HepG2 (cell line): Measurements from ENCODE around the gene NELFB. TPM values are rescaled to one million over a fixed set of nuclear protein-coding genes. Genes with fewer than 3 reads are reported as not detected.

Source experiments
- ASH2L ChIP-seq: fragments of 300-600, 200-600 bp; sonication (generic); IDR thresholded peaks from 2 replicates; pipeline ENCODE4 v1.7.0; 2017; ENCODE audit warnings: low read depth, mild to moderate bottlenecking, moderate library complexity, mixed read lengths, low read length; ENCODE audit not compliant: insufficient read length
- CBX1 ChIP-seq: IDR thresholded peaks from one replicate; pipeline ENCODE4 v1.6.1; 2016; ENCODE audit warnings: antibody characterized with exemption, low read depth
- ETV5 ChIP-seq: IDR thresholded peaks from 2 replicates; pipeline ENCODE4 v1.6.1; 2018; ENCODE audit warnings: missing biosample characterization, missing genetic modification reagents, inconsistent platforms, borderline replicate concordance
- HDAC6 ChIP-seq: fragments of 200-600 bp; sonication (generic); IDR thresholded peaks from 2 replicates; pipeline ENCODE4 v1.7.0; 2017; ENCODE audit warnings: mild to moderate bottlenecking, antibody characterized with exemption, low read length, low read depth
- HOXA3 ChIP-seq: sonication (generic); formaldehyde crosslinking; IDR thresholded peaks from 2 replicates; pipeline ENCODE4 v1.5.0; 2020; ENCODE audit warnings: missing genetic modification reagents
- KAT7 ChIP-seq: IDR thresholded peaks from 2 replicates; pipeline ENCODE4 v1.6.1; 2018; ENCODE audit warnings: borderline replicate concordance, missing compliant biosample characterization
- KLF12 ChIP-seq: sonication (generic); formaldehyde crosslinking; IDR thresholded peaks from 2 replicates; pipeline ENCODE4 v1.4.0; 2020; ENCODE audit warnings: missing genetic modification reagents, borderline replicate concordance
- MED1 ChIP-seq: sonication (generic); formaldehyde crosslinking; IDR thresholded peaks from 2 replicates; pipeline ENCODE4 v1.4.0; 2020; ENCODE audit warnings: missing genetic modification reagents
- MTA1 ChIP-seq: sonication (generic); formaldehyde crosslinking; IDR thresholded peaks from 2 replicates; pipeline ENCODE4 v1.4.0; 2020; ENCODE audit warnings: missing genetic modification reagents, mild to moderate bottlenecking, borderline replicate concordance
- SIN3B ChIP-seq: fragments of 150-350 bp; IDR thresholded peaks from 2 replicates; pipeline ENCODE4 v1.6.1; 2014; ENCODE audit warnings: low read length
- SMAD9 ChIP-seq: sonication (generic); formaldehyde crosslinking; IDR thresholded peaks from 2 replicates; pipeline ENCODE4 v1.5.1; 2020; ENCODE audit warnings: mild to moderate bottlenecking, missing genetic modification reagents
- TEAD2 ChIP-seq: sonication (generic); formaldehyde crosslinking; IDR thresholded peaks from 2 replicates; pipeline ENCODE4 v1.9.0; 2021; ENCODE audit warnings: missing genetic modification reagents
- ZBTB3 ChIP-seq: sonication (generic); formaldehyde crosslinking; IDR thresholded peaks from 2 replicates; pipeline ENCODE4 v1.4.0; 2020; ENCODE audit warnings: low read depth, mild to moderate bottlenecking, moderate library complexity, missing genetic modification reagents, borderline replicate concordance
- ZFP41 ChIP-seq: sonication (generic); formaldehyde crosslinking; IDR thresholded peaks from 2 replicates; pipeline ENCODE4 v1.4.0; 2020; ENCODE audit warnings: mild to moderate bottlenecking, missing genetic modification reagents, borderline replicate concordance
- ZNF205 ChIP-seq: IDR thresholded peaks from 2 replicates; pipeline ENCODE4 v1.6.1; 2018; ENCODE audit warnings: missing biosample characterization, missing genetic modification reagents
- ZNF34 ChIP-seq: sonication (generic); formaldehyde crosslinking; IDR thresholded peaks from 2 replicates; pipeline ENCODE4 v1.4.0; 2020; ENCODE audit warnings: mild to moderate bottlenecking, missing genetic modification reagents, borderline replicate concordance
- ZNF343 ChIP-seq: sonication (generic); formaldehyde crosslinking; IDR thresholded peaks from 2 replicates; pipeline ENCODE4 v1.4.0; 2020; ENCODE audit warnings: mild to moderate bottlenecking, missing genetic modification reagents
- ZNF468 ChIP-seq: sonication (generic); formaldehyde crosslinking; IDR thresholded peaks from 2 replicates; pipeline ENCODE4 v1.8.0; 2022; ENCODE audit warnings: mild to moderate bottlenecking, moderate library complexity, missing genetic modification reagents
- ZNF552 ChIP-seq: sonication (generic); formaldehyde crosslinking; IDR thresholded peaks from 2 replicates; pipeline ENCODE4 v1.9.0; 2022; ENCODE audit warnings: missing genetic modification reagents, mild to moderate bottlenecking, borderline replicate concordance
- ZNF713 ChIP-seq: sonication (generic); formaldehyde crosslinking; IDR thresholded peaks from 2 replicates; pipeline ENCODE4 v1.4.0; 2020; ENCODE audit warnings: mild to moderate bottlenecking, missing genetic modification reagents
- ZNF768 ChIP-seq: sonication (generic); formaldehyde crosslinking; IDR thresholded peaks from 2 replicates; pipeline ENCODE4 v1.4.0; 2020; ENCODE audit warnings: missing genetic modification reagents
- ZNF775 ChIP-seq: sonication (generic); formaldehyde crosslinking; IDR thresholded peaks from 2 replicates; pipeline ENCODE4 v1.4.0; 2020; ENCODE audit warnings: missing genetic modification reagents, mild to moderate bottlenecking, moderate library complexity, borderline replicate concordance
- ZNF776 ChIP-seq: sonication (generic); formaldehyde crosslinking; IDR thresholded peaks from 2 replicates; pipeline ENCODE4 v1.4.0; 2020; ENCODE audit warnings: mild to moderate bottlenecking, missing genetic modification reagents
- ZNF790 ChIP-seq: sonication (generic); formaldehyde crosslinking; IDR thresholded peaks from 2 replicates; pipeline ENCODE4 v1.8.0; 2022; ENCODE audit warnings: missing genetic modification reagents, mild to moderate bottlenecking, borderline replicate concordance
- ZNF83 ChIP-seq: sonication (generic); formaldehyde crosslinking; IDR thresholded peaks from 2 replicates; pipeline ENCODE4 v1.4.0; 2020; ENCODE audit warnings: missing genetic modification reagents, mild to moderate bottlenecking, borderline replicate concordance
- ZSCAN20 ChIP-seq: sonication (generic); formaldehyde crosslinking; IDR thresholded peaks from 2 replicates; pipeline ENCODE4 v1.4.0; 2020; ENCODE audit warnings: missing genetic modification reagents, mild to moderate bottlenecking, borderline replicate concordance
- polyA plus RNA-seq, 8 experiments: library from polyadenylated mRNA; depleted of rRNA in 3 of 8; stranded (reverse) in 7 of 8; unstranded in 1 of 8; fragments of >200 nt; fragmentation: Illumina TruSeq in 4 of 8; extraction: Trizol in 4 of 8; gene quantifications; 2 replicates each; pipeline versions ENCODE4 v1.2.1 to v1.2.3, GENCODE V29; 2011 to 2016; ENCODE audit warnings: low read depth in 4 of 8, missing spikeins in 1 of 8, mixed read lengths in 1 of 8; ENCODE audit not compliant: insufficient read depth in 1 of 8
- total RNA-seq, 5 experiments: library from RNA; depleted of rRNA; stranded (reverse); fragments of >200 nt; fragmentation: Illumina TruSeq; extraction: Trizol; gene quantifications; 2 replicates each; pipeline ENCODE4 v1.2.3, GENCODE V29; 2016; ENCODE audit warnings: low read depth in 1 of 5
- TF ChIP-seq, protein P1 (sequence below): sonication (generic); formaldehyde crosslinking; IDR thresholded peaks from 2 replicates; pipeline ENCODE4 v1.4.0; 2020; ENCODE audit warnings: mild to moderate bottlenecking, missing genetic modification reagents
- TF ChIP-seq, protein P2 (sequence below): IDR thresholded peaks from 2 replicates; pipeline ENCODE4 v1.6.1; 2016; ENCODE audit warnings: low read depth

Gene NELFB
- total and polyA plus RNA-seq, 2 of the 13 experiments (the other 11 are each of a cell fraction or from before 2014, with no cell fraction given), result 26.5 to 45.8 TPM

DNA sequence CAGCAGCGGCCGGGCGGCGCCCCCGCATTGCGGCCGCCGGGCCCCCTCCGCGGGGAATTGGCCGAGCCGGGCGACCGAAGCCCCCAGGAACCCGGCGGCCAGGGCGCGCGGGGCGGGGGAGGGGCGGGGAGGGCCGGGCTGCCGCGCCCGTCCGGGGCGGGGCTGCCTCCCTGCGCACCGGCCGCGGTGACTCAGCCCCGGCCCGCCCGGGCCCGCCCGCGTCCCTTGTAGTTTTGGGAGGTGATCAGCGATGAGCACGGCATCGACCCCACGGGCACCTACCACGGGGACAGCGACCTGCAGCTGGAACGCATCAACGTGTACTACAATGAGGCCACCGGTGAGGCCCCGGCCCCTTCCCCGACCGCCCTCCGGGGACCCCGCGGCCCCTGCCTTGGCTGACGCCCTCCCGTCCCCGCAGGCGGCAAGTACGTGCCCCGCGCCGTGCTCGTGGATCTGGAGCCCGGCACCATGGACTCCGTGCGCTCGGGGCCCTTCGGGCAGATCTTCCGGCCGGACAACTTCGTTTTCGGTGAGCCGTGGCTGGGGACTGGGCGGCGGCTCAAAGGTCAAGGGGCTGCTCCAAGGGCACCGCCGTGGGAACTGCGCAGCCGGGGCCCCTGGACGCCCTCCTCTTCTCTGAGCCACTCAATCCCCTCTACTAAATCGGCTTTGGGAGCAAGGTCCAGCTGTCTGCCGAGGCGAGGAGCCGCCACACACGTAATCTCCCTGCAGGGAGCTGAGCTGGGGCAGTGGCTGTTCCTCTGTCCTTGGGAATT, 13.4 kb upstream of the NELFB start (continued):
- TF ChIP-seq ETV5 (CRISPR knock-in tag), result peak; percentile 21; the same call in 1 of the 2 replicates
- no peak; the same call in 1 of the 2 replicates for TF ChIP-seq ZFP41 (CRISPR knock-in tag)
- peak; percentile 48; the same call in 1 of the 2 replicates for TF ChIP-seq KAT7 (CRISPR knock-in tag)
- peak; percentile 60 for TF ChIP-seq HOXA3 (CRISPR knock-in tag)
- TF ChIP-seq, protein P1, sequence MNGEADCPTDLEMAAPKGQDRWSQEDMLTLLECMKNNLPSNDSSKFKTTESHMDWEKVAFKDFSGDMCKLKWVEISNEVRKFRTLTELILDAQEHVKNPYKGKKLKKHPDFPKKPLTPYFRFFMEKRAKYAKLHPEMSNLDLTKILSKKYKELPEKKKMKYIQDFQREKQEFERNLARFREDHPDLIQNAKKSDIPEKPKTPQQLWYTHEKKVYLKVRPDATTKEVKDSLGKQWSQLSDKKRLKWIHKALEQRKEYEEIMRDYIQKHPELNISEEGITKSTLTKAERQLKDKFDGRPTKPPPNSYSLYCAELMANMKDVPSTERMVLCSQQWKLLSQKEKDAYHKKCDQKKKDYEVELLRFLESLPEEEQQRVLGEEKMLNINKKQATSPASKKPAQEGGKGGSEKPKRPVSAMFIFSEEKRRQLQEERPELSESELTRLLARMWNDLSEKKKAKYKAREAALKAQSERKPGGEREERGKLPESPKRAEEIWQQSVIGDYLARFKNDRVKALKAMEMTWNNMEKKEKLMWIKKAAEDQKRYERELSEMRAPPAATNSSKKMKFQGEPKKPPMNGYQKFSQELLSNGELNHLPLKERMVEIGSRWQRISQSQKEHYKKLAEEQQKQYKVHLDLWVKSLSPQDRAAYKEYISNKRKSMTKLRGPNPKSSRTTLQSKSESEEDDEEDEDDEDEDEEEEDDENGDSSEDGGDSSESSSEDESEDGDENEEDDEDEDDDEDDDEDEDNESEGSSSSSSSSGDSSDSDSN (CRISPR knock-in tag), result peak; percentile 67
- peak; percentile 59 for TF ChIP-seq ASH2L
- TF ChIP-seq ZNF768, result peak; percentile 47; the same call in 1 of the 2 replicates
- TF ChIP-seq HDAC6, result no peak
- TF ChIP-seq ZNF205 (CRISPR knock-in tag), result no peak
- TF ChIP-seq ZNF343 (CRISPR knock-in tag), result no peak
- peak; percentile 50 for TF ChIP-seq MED1 (CRISPR knock-in tag)
- no peak for TF ChIP-seq TEAD2
- TF ChIP-seq SMAD9 (CRISPR knock-in tag), result 0 out of 2 replicates have a peak, but pooled peaks have one; percentile 55
- no peak for TF ChIP-seq KLF12
- no peak for TF ChIP-seq ZNF790 (CRISPR knock-in tag)
- no peak for TF ChIP-seq ZBTB3 (CRISPR knock-in tag)
- no peak for TF ChIP-seq CBX1
- TF ChIP-seq, protein P2, sequence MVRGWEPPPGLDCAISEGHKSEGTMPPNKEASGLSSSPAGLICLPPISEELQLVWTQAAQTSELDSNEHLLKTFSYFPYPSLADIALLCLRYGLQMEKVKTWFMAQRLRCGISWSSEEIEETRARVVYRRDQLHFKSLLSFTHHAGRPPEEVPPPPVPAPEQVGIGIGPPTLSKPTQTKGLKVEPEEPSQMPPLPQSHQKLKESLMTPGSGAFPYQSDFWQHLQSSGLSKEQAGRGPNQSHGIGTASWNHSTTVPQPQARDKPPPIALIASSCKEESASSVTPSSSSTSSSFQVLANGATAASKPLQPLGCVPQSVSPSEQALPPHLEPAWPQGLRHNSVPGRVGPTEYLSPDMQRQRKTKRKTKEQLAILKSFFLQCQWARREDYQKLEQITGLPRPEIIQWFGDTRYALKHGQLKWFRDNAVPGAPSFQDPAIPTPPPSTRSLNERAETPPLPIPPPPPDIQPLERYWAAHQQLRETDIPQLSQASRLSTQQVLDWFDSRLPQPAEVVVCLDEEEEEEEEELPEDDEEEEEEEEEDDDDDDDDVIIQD (CRISPR knock-in tag), result 0 out of 2 replicates have a peak, but pooled peaks have one; percentile 18
- TF ChIP-seq ZNF776 (CRISPR knock-in tag), result no peak
- peak; percentile 62; the same call in 1 of the 2 replicates for TF ChIP-seq MTA1
- TF ChIP-seq ZNF775 (CRISPR knock-in tag), result no peak
- peak; percentile 40; the same call in 1 of the 2 replicates for TF ChIP-seq ZNF552 (CRISPR knock-in tag)
- TF ChIP-seq ZNF713 (CRISPR knock-in tag), result no peak
- TF ChIP-seq SIN3B, result no peak
- TF ChIP-seq ZNF34 (CRISPR knock-in tag), result no peak
- TF ChIP-seq ZSCAN20 (CRISPR knock-in tag), result 0 out of 2 replicates have a peak, but pooled peaks have one; percentile 61
- TF ChIP-seq ZNF83, result no peak
- no peak for TF ChIP-seq ZNF468 (CRISPR knock-in tag)
